ENCODE results near the gene GLRA3. TPM values are rescaled to one million over a fixed set of nuclear protein-coding genes. Genes with fewer than 3 reads are reported as not detected.

Gene GLRA3
- total and polyA plus RNA-seq, 2 donors (not counting 3 experiments of a cell fraction or from before 2014, with no cell fraction given), result not detected

DNA sequence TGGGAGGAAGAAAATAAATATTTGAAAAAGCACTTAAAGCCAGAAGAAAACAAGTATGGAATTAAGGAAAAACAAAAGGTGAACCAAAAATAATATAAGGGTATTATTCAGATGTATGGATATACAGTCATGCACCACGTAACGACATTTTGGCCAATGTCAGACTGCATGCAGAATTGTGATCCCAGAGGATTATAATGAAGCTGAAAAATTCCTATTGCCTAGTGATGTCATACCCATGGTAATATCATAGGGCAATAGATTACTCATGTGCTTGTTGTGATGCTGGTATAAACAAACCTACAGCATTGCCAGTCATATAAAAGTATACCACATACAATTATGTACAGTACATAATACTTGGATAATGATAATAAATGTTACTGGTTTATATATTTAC lies 20.9 kb downstream of the GLRA3 start:
- Histone ChIP-seq H3K27ac (ENCODE audit: insufficient read depth, low read depth, low read length) (no peak overlapping the region), H3K27me3 (ENCODE audit: control insufficient read depth in 2 of 2, insufficient read depth in 2 of 2, low read length in 2 of 2) (no peaks in the 10 kb centered on the region), H3K36me3 (ENCODE audit: control insufficient read depth in 2 of 2, extremely low read depth in 1 of 2, insufficient read depth in 2 of 2, low read length in 2 of 2) (no peaks in the 10 kb centered on the region), H3K4me2 (ENCODE audit: insufficient read depth, low read length) (no peak overlapping the region), H3K9me3 (replicated peaks; ENCODE audit: control insufficient read depth, insufficient read depth, low read length) (no peaks in the 10 kb centered on the region), H3K4me3 (replicated peaks in 1 of 3; ENCODE audit: insufficient read depth in 1 of 3, low read depth in 1 of 3, low read length in 3 of 3) (no peak overlapping the region), H3K79me2 (ENCODE audit: control insufficient read depth, insufficient read depth, low read length) (no peaks in the 10 kb centered on the region), H3K9me1 (replicated peaks; ENCODE audit: control insufficient read depth, extremely low read depth, insufficient read depth, low read length) (no peaks in the 10 kb centered on the region), H2AFZ (ENCODE audit: low read depth, low read length) (no peak overlapping the region), H3K9ac (replicated peaks; ENCODE audit: extremely low read depth, insufficient read depth, low read length) (no peak overlapping the region), H4K20me1 (replicated peaks; ENCODE audit: control insufficient read depth, extremely low read depth, insufficient read depth, low read length) (no peaks in the 10 kb centered on the region), H3K4me1 (ENCODE audit: control insufficient read depth, extremely low read depth, insufficient read depth, low read length) (no peaks in the 10 kb centered on the region)
- intact Hi-C loops (cut with micrococcal nuclease) (no loop called here), dilution Hi-C loops (cut with MboI; ENCODE audit: extremely low pct_ligation_motif_present, low sequenced_read_pairs) (no loop called here)
- FAIRE-seq (no peak), DNase-seq (ENCODE audit: low read depth, low spot score) (no peak)
- ChIA-PET CTCF (no interaction called here), POLR2A (no interaction called here)
- TF ChIP-seq, protein P1, sequence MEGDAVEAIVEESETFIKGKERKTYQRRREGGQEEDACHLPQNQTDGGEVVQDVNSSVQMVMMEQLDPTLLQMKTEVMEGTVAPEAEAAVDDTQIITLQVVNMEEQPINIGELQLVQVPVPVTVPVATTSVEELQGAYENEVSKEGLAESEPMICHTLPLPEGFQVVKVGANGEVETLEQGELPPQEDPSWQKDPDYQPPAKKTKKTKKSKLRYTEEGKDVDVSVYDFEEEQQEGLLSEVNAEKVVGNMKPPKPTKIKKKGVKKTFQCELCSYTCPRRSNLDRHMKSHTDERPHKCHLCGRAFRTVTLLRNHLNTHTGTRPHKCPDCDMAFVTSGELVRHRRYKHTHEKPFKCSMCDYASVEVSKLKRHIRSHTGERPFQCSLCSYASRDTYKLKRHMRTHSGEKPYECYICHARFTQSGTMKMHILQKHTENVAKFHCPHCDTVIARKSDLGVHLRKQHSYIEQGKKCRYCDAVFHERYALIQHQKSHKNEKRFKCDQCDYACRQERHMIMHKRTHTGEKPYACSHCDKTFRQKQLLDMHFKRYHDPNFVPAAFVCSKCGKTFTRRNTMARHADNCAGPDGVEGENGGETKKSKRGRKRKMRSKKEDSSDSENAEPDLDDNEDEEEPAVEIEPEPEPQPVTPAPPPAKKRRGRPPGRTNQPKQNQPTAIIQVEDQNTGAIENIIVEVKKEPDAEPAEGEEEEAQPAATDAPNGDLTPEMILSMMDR (IDR thresholded peaks at IDR 0.05; ENCODE audit: extremely low read depth in 1 of 2, insufficient read depth in 1 of 2, low read depth in 1 of 2, low read length in 2 of 2), result no peak
- no peak for TF ChIP-seq MYC (IDR thresholded peaks at IDR 0.05; ENCODE audit: low read depth, low read length)
- TF ChIP-seq FOS (IDR thresholded peaks at IDR 0.05; ENCODE audit: borderline replicate concordance, insufficient read depth, low read length), result no peak
- TF ChIP-seq POLR2A (IDR thresholded peaks at IDR 0.05; ENCODE audit: low read depth, low read length), result no peak
- TF ChIP-seq, protein P2, sequence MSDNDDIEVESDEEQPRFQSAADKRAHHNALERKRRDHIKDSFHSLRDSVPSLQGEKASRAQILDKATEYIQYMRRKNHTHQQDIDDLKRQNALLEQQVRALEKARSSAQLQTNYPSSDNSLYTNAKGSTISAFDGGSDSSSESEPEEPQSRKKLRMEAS (IDR thresholded peaks at IDR 0.05; ENCODE audit: insufficient read depth, insufficient read length), result no peak
- TF ChIP-seq POLR2AphosphoS5 (IDR thresholded peaks at IDR 0.05; ENCODE audit: insufficient read depth, low read depth, low read length), result no peak
- no peak for TF ChIP-seq GATA2 (IDR thresholded peaks at IDR 0.05; ENCODE audit: insufficient read depth, insufficient read length, low read depth, low read length)
- no peak for TF ChIP-seq JUN (IDR thresholded peaks at IDR 0.05; ENCODE audit: borderline replicate concordance, insufficient read depth, insufficient read length, low read depth)
- no peak for TF ChIP-seq EZH2 (IDR thresholded peaks at IDR 0.05; ENCODE audit: borderline replicate concordance, low read depth, low read length, severe bottlenecking)
- BruUV-seq (replicated peaks), result no TSS peak
